NCI-H187 (cell line): ENCODE results near the gene TAF1B.

Experiments used
- DNase-seq, 2 experiments: peaks; one replicate each; lab custom pipeline; 2025; lab: John Stamatoyannopoulos, UW

TAF1B gene

GRCh38 chr2:9967053-9967775 is 123.9 kb downstream of the TAF1B start:
- DNase-seq = no peak

DNA sequence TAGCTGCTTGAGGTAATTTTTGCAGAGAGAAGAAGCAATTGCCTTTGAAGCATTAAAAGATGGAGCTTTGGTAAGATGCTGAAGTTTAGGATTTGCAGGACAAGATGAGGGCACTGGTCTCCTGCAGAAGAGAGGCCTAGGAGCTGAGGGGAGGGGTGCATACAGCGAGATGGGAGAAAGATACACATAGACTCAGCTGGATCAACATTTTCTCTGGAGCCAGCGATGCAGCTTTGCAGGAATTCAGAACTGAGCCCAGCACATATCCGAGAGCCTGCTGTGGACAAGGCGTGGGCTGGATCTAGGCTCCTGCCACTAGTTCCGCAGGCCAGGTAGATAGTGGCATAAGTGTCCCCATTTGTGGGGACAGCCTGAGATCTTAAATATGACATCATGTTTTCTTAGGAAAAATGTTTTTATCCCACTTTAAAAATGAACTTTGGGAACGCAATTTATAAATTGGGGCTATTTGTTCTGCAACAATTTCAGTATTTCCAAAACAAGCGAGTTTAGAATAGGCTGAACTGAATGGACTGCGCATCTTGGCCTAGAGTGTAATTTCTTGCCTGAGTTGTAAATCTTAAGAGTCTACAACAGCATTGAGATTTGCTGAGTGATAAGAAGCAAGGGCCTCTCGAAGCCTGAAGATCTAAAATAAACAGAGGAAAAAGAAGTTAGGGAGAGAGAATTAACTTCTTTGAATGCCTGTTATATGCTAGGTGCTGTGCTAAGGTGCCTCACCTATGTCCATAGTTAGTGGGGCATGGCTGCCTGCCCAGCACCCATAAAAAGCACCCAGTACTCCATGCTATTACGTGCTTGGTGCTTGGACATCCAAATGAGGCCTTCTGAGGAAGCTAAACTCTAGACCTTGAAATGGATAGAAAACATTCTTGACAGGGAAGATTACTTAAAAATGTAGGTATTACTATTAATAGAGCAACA is 125.6 kb downstream of the TAF1B start:
- no peak for DNase-seq

GRCh38 chr2:9970200-9971044 is 127.1 kb downstream of the TAF1B start:
- DNase-seq = no peak

DNA sequence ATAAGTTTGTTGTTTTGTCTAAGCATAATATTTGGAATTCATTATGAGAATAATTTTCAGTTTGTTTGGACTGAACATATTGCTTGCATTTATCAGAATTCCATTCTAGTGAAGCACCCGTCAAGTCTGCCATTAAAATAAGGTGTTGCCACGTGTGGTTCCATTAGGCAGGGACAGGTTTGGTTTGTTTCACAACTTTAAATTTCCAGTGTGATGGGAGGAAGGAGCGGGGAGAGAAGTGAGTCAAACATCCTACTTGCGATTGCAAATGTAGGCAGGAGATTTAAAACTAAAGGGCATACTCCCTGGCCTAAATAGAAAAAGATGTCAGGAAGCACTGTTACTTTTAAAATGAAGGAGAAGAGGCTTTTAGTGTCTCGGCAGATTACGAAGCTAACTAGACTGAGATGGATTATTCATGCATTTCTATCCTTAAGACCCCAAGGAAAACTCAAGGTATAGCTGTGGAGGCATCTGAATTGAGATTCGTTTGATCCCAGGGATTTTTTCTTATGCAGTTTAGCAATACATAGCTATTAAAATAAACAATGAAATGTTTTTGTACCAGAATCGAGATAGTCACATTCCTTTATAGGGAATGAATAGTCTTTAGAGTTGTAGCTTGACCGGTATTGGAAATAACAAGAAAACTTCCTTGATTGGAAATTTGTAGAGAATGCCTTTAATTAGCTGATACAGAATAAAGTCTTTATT is 128.0 kb downstream of the TAF1B start:
- DNase-seq = no peak

DNA sequence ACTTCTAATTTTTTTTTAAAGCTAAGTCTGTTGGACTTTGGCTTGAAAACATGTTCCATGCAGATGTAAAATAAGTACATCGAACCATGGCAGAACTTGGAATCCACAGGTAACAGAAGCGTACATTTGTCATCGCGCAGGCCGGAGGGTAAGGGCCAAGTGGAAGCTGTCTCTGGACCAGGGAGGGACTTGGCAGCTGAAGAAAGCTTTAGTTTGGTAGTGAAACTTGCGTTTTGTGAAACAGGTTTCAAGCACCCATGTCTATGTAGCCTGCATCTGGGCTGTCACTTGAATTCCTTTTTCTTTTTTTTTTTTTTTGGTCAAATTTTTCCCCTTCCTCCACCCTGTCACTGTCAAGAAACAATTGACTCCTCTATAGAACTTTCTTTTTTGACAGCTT is 128.6 kb downstream of the TAF1B start:
- no peak for DNase-seq

- no peak for DNase-seq
These were observed 129.6 kb downstream of the TAF1B start for GRCh38 chr2:9972621-9973479.

DNA sequence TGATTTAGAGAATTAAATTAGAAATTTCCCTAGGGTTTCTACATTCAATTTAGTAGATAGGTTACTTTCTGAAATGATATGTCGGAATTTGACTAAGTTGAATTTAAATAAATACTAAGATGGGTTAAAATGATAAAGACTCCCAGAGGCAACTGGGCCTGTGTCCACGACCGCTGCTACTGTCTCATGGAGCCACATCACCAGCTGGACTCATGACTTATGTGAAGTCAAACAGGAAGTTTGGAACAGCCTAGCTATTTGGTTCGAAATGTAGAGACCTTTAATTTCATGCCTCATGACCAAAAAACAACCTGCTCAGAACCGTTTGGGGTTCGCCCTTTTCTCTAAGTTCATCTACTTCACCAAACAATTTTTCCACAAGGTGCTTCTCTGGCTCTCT is 130.4 kb downstream of the TAF1B start:
- no peak for DNase-seq

- DNase-seq = no peak
These were observed 131.1 kb downstream of the TAF1B start for GRCh38 chr2:9974343-9974742.

DNA sequence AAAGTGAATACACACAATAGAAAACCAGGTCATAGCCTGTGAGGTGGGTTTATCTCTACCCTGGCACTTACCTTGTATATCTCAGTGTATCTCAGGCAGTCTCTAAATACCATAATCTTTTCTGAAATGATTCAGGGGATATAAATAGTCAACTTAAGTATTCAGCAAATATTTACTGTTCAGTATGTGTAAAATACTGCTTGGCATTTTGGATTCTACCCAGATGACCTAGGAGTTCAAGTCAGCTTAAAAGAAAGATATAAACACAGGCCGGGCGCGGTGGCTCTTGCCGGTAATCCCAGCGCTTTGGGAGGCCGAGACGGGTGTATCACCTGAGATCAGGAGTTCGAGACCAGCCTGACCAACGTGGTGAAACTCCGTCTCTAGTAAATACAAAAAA is 132.1 kb downstream of the TAF1B start:
- no peak for DNase-seq

DNA sequence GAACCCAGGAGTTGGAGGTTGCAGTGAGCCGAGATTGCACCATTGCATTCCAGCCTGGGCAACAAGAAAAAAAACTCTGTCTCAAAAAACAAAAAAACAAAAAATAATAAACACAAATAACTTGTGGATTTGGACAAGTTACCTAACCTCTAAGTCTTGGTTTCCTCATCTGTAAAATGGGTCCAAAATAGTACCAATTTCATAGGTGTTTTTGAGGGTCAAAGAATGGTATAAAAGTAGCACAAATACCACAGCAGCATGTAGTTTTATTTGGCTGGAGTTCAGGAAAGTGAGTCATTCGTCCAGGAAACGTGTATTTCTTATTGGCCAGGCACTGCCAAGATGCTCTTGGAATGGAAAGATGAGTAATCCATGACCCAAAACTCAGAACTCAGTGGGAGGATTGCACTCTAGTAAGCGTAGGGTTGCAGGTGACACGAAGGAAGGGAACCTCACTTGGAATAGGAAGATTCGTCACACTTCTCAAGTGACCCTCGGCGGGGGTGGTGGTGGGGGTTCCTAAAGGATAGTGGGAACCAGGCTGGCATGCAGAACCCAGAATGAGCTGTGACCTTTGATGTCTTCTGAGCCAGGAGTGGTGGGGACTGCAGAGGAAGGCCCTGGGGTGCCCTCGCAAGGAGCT is 132.7 kb downstream of the TAF1B start:
- DNase-seq = no peak

DNA sequence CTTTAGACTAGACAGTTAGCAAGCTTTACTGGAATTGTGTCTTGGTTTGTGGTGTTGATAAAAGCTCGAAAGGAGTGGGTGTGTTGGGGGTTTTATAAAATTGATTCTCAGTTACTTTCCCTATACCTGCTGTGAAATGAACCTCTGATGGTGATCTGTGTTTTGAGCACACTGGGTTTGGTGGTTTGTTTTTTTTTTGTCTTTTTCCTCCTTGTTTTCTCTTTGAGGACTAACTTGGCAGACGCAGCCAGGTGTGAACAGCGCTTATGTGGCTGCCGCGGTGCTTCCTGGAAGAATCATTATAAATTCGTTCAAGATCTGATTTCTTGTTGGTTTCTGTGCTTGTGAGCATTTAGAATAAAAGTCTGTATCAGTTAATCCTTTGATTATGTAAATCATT is 136.7 kb downstream of the TAF1B start:
- no peak for DNase-seq

- no peak for DNase-seq
These were observed 137.2 kb downstream of the TAF1B start for GRCh38 chr2:9980520-9980919.

- DNase-seq = no peak
These were observed 138.4 kb downstream of the TAF1B start for GRCh38 chr2:9981655-9982054.

GRCh38 chr2:9982248-9982647 is 139.0 kb downstream of the TAF1B start:
- no peak for DNase-seq

- no peak for DNase-seq
These were observed 139.6 kb downstream of the TAF1B start for GRCh38 chr2:9982891-9983290.

GRCh38 chr2:9983401-9984216 is 140.3 kb downstream of the TAF1B start:
- no peak for DNase-seq
